ENCODE measurements around the gene ATP6AP1.

The ATP6AP1 gene

GRCh38 chrX:154430916-154431315 lies 2.4 kb downstream of the ATP6AP1 start:
- DNase-seq: no peak

- no peak for DNase-seq
Measured at GRCh38 chrX:154431341-154431740, 2.9 kb downstream of the ATP6AP1 start.

- no peak for DNase-seq
Measured at GRCh38 chrX:154432210-154432609, 3.7 kb downstream of the ATP6AP1 start.

GRCh38 chrX:154433605-154434004 lies 5.1 kb downstream of the ATP6AP1 start:
- no peak for DNase-seq

GRCh38 chrX:154434394-154435168 lies 6.1 kb downstream of the ATP6AP1 start:
- no peak for DNase-seq

GRCh38 chrX:154435171-154435733 lies 6.8 kb downstream of the ATP6AP1 start:
- DNase-seq: no peak

- peak; percentile 53 for DNase-seq
Measured at GRCh38 chrX:154436374-154436982, 8.0 kb downstream of the ATP6AP1 start.

- peak; percentile 51 for DNase-seq
Measured at GRCh38 chrX:154436983-154437752, 8.7 kb downstream of the ATP6AP1 start, which contains the start of gene GDI1. TSS of gene GDI1 (plus strand) at chrX:154437154. CDS start at chrX:154437255, 101 bp downstream.

GRCh38 chrX:154437971-154438893 lies 9.8 kb downstream of the ATP6AP1 start:
- DNase-seq: no peak

GRCh38 chrX:154439841-154440240 lies 11.4 kb downstream of the ATP6AP1 start:
- DNase-seq: no peak

GRCh38 chrX:154440623-154441357 lies 12.3 kb downstream of the ATP6AP1 start:
- DNase-seq: no peak

- no peak for DNase-seq
Measured at GRCh38 chrX:154441564-154441963, 13.1 kb downstream of the ATP6AP1 start.

GRCh38 chrX:154441984-154442707 lies 13.7 kb downstream of the ATP6AP1 start:
- DNase-seq: no peak

GRCh38 chrX:154443479-154443910 lies 15.0 kb downstream of the ATP6AP1 start:
- DNase-seq: no peak

GRCh38 chrX:154443992-154444754 lies 15.7 kb downstream of the ATP6AP1 start, which contains the start of gene FAM50A:
TSS of gene FAM50A (plus strand) at chrX:154444141. CDS start at chrX:154444236, 95 bp downstream.
- DNase-seq: peak; percentile 82

- no peak for DNase-seq
Measured at GRCh38 chrX:154444755-154445246, 16.3 kb downstream of the ATP6AP1 start.

GRCh38 chrX:154445776-154446175 lies 17.3 kb downstream of the ATP6AP1 start:
- DNase-seq: no peak

GRCh38 chrX:154446430-154446829 lies 18.0 kb downstream of the ATP6AP1 start:
- no peak for DNase-seq

- DNase-seq: no peak
Measured at GRCh38 chrX:154448484-154448883, 20.0 kb downstream of the ATP6AP1 start.

- DNase-seq: no peak
Measured at GRCh38 chrX:154449618-154450017, 21.1 kb downstream of the ATP6AP1 start.

Measured in RPMI8226 (cell line).